ENCODE measurements around the gene ZBTB20.

ZBTB20 gene

DNA sequence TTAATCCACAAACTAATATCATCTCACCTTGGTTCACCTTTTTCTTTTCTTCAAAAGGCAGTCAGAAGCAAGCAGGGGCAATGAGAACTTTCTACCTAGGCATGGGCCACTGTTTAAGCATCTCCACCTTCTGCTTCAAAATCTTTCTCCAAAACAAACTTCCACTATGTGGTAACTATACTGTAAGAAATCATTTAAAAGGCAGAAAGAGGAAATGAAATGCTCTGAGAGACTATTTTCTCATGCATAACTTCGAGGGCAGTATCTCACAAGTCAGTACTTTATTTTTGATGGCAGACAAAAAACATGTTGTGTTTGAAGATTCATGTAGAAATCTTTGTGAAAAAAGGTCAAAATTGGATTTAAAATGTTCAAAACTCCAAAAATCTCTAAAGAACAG lies 419.7 kb downstream of the ZBTB20 start:
- no peaks in the 10 kb centered on the region for H4K20me1 ChIP-seq (ENCODE audit: low read depth, low read length)
- H3F3A ChIP-seq (ENCODE audit: insufficient read depth) = no peaks in the 10 kb centered on the region
- no peak overlapping the region for H2AFZ ChIP-seq (ENCODE audit: low read depth, low read length, severe bottlenecking)
- no peak overlapping the region for H3K4me2 ChIP-seq (ENCODE audit: low read depth, low read length, poor library complexity, severe bottlenecking)
- TF ChIP-seq EZH2phosphoT487 (conservative IDR thresholded peaks at IDR 0.05; ENCODE audit: low read length) = no peak
- TF ChIP-seq, protein P1, sequence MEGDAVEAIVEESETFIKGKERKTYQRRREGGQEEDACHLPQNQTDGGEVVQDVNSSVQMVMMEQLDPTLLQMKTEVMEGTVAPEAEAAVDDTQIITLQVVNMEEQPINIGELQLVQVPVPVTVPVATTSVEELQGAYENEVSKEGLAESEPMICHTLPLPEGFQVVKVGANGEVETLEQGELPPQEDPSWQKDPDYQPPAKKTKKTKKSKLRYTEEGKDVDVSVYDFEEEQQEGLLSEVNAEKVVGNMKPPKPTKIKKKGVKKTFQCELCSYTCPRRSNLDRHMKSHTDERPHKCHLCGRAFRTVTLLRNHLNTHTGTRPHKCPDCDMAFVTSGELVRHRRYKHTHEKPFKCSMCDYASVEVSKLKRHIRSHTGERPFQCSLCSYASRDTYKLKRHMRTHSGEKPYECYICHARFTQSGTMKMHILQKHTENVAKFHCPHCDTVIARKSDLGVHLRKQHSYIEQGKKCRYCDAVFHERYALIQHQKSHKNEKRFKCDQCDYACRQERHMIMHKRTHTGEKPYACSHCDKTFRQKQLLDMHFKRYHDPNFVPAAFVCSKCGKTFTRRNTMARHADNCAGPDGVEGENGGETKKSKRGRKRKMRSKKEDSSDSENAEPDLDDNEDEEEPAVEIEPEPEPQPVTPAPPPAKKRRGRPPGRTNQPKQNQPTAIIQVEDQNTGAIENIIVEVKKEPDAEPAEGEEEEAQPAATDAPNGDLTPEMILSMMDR (IDR thresholded peaks at IDR 0.05; ENCODE audit: insufficient read depth, low read length, poor library complexity, severe bottlenecking) = no peak
- H3K9me2 ChIP-seq (replicated peaks; ENCODE audit: insufficient read depth, low read length) = no peaks in the 10 kb centered on the region
- no peaks in the 10 kb centered on the region for H3K36me3 ChIP-seq (ENCODE audit: low read length)
- H3K9ac ChIP-seq (ENCODE audit: low read length) = no peak overlapping the region
- H3K27ac ChIP-seq (ENCODE audit: low read depth, low read length) = no peak overlapping the region
- H3K27me3 ChIP-seq (ENCODE audit: low read length) = no peaks in the 10 kb centered on the region
- no peaks in the 10 kb centered on the region for H3K79me2 ChIP-seq (ENCODE audit: insufficient read depth, low read length)
- no peak overlapping the region for H3K4me3 ChIP-seq (ENCODE audit: insufficient read depth, low read length, poor library complexity, severe bottlenecking)
- H3K9me3 ChIP-seq (ENCODE audit: insufficient read depth, low read length) = no peaks in the 10 kb centered on the region

DNA sequence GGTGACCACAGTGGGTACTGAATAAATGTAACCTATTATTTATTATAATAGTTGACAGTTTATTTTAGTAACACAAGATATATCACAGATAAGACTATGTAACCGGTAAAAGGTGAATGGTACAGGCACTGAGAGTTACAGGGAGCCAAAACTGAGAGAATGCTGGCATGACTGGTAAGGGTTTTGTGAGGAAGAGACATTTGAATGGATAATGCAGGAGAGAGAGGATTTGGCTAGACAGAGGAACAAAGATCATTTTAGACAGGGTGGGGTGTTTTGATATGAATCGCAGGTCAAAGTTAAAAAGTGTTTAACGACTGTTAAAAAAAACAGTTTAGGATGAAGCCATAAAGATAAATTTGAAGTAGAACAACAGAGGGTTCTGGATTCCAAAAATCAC lies 421.1 kb downstream of the ZBTB20 start:
- TF ChIP-seq, protein P1 (IDR thresholded peaks at IDR 0.05; ENCODE audit: insufficient read depth, low read length, poor library complexity, severe bottlenecking) = no peak
- TF ChIP-seq EZH2phosphoT487 (conservative IDR thresholded peaks at IDR 0.05; ENCODE audit: low read length) = no peak
- Histone ChIP-seq H3F3A (ENCODE audit: insufficient read depth) (no peaks in the 10 kb centered on the region), H3K4me2 (ENCODE audit: low read depth, low read length, poor library complexity, severe bottlenecking) (no peak overlapping the region), H4K20me1 (ENCODE audit: low read depth, low read length) (no peaks in the 10 kb centered on the region), H3K79me2 (ENCODE audit: insufficient read depth, low read length) (no peaks in the 10 kb centered on the region), H3K4me3 (ENCODE audit: insufficient read depth, low read length, poor library complexity, severe bottlenecking) (no peak overlapping the region), H3K9me2 (replicated peaks; ENCODE audit: insufficient read depth, low read length) (no peaks in the 10 kb centered on the region), H3K36me3 (ENCODE audit: low read length) (no peaks in the 10 kb centered on the region), H3K9me3 (ENCODE audit: insufficient read depth, low read length) (no peaks in the 10 kb centered on the region), H3K27ac (ENCODE audit: low read depth, low read length) (no peak overlapping the region), H2AFZ (ENCODE audit: low read depth, low read length, severe bottlenecking) (no peak overlapping the region), H3K9ac (ENCODE audit: low read length) (no peak overlapping the region), H3K27me3 (ENCODE audit: low read length) (no peaks in the 10 kb centered on the region)

DNA sequence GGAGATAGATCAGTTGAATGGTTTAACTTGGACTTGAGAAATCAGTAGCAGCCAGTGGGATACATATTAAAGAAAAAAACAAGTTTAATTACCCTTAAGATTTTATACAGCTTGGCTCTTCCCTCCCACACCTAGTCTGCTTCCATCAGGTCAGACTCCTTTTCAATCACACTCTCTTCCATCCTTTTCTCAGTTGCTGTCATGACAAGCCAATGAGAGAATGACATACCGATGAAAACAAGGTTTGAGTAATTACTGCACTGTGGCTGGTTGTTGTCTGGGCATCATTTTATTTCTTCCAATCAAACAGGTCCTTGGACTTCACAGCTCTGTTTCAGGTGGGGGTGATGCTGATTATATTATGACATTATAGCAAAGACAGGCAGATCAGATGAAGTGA lies 424.6 kb downstream of the ZBTB20 start:
- TF ChIP-seq EZH2phosphoT487 (conservative IDR thresholded peaks at IDR 0.05; ENCODE audit: low read length) = no peak
- TF ChIP-seq, protein P1 (IDR thresholded peaks at IDR 0.05; ENCODE audit: insufficient read depth, low read length, poor library complexity, severe bottlenecking) = no peak
- Histone ChIP-seq H4K20me1 (ENCODE audit: low read depth, low read length) (no peaks in the 10 kb centered on the region), H3F3A (ENCODE audit: insufficient read depth) (no peaks in the 10 kb centered on the region), H3K9me2 (replicated peaks; ENCODE audit: insufficient read depth, low read length) (no peaks in the 10 kb centered on the region), H3K79me2 (ENCODE audit: insufficient read depth, low read length) (no peaks in the 10 kb centered on the region), H3K9ac (ENCODE audit: low read length) (no peak overlapping the region), H3K4me3 (ENCODE audit: insufficient read depth, low read length, poor library complexity, severe bottlenecking) (no peak overlapping the region), H3K27me3 (ENCODE audit: low read length) (no peaks in the 10 kb centered on the region), H3K4me2 (ENCODE audit: low read depth, low read length, poor library complexity, severe bottlenecking) (no peak overlapping the region), H3K36me3 (ENCODE audit: low read length) (no peaks in the 10 kb centered on the region), H2AFZ (ENCODE audit: low read depth, low read length, severe bottlenecking) (no peak overlapping the region), H3K9me3 (ENCODE audit: insufficient read depth, low read length) (no peaks in the 10 kb centered on the region), H3K27ac (ENCODE audit: low read depth, low read length) (no peak overlapping the region)

All from SU-DHL-6 (cell line).